ENCODE measurements around the gene BCO1.

GRCh38 chr16:81321536-81321935 lies 83.0 kb downstream of the BCO1 start:
- TF ChIP-seq ARNT (IDR thresholded peaks at IDR 0.05) (no peak), FOXA1 (IDR thresholded peaks at IDR 0.05) (no peak), NFRKB (IDR thresholded peaks at IDR 0.05) (no peak), SUZ12 (IDR thresholded peaks at IDR 0.05) (no peak), BHLHE40 (IDR thresholded peaks at IDR 0.05; ENCODE audit: borderline replicate concordance) (no peak), FOXM1 (IDR thresholded peaks at IDR 0.05; ENCODE audit: borderline replicate concordance) (no peak), FOXK2 (IDR thresholded peaks at IDR 0.05) (no peak), TARDBP (IDR thresholded peaks at IDR 0.05) (no peak), SP1 (IDR thresholded peaks at IDR 0.05) (no peak), CTBP1 (IDR thresholded peaks at IDR 0.05; ENCODE audit: borderline replicate concordance) (no peak), HDGF (IDR thresholded peaks at IDR 0.05; ENCODE audit: borderline replicate concordance) (no peak), LEF1 (IDR thresholded peaks at IDR 0.05; ENCODE audit: borderline replicate concordance) (no peak), PKNOX1 (IDR thresholded peaks at IDR 0.05) (no peak), ZNF384 (IDR thresholded peaks at IDR 0.05) (no peak)

Measured in HEK293T (cell line).